IMR-90 (cell line): ENCODE measurements around the gene TES. TPM values are rescaled to one million over a fixed set of nuclear protein-coding genes. Genes with fewer than 3 reads are reported as not detected.

Experiments
- ATAC-seq: fragments of 200-7000 bp; cut with Tn5 transposase; 2 replicates; pipeline ENCODE4 v1.9.1; 2020; ENCODE audit warnings: low read depth, mild to moderate bottlenecking, moderate library complexity
- BruUV-seq: library from RNA; stranded (reverse); fragments of 400-500 nt; replicated peaks from 2 replicates; lab custom pipeline; 2021; lab: Mats Ljungman, UMichigan
- CTCF ChIA-PET: fragments of 300-600 bp; formaldehyde crosslinking; extraction: SDS; loops from one replicate; lab custom pipeline; 2021; ENCODE audit warnings: antibody characterized with exemption; lab: Yijun Ruan, JAX
- POLR2A ChIA-PET: fragments of 300-600 bp; sonication (Branson Sonifier 250); formaldehyde crosslinking; loops from one replicate; lab custom pipeline; 2022; ENCODE audit warnings: antibody characterized with exemption; ENCODE audit not compliant: unreplicated experiment; lab: Charles Lee
- DNase-seq: peaks from one replicate; pipeline ENCODE4 v3.0.0; 2013
- H2AFZ ChIP-seq: replicated peaks from 2 replicates; pipeline ENCODE3; 2013; ENCODE audit warnings: low read length, mild to moderate bottlenecking; ENCODE audit not compliant: poor library complexity
- H2AK5ac ChIP-seq: 2 replicates; pipeline ENCODE4 v1.6.1; 2013; ENCODE audit warnings: low read depth, low read length, inconsistent platforms
- H2AK9ac ChIP-seq: replicated peaks from 2 replicates; pipeline ENCODE3; 2013; ENCODE audit warnings: mild to moderate bottlenecking, low read depth, low read length, moderate library complexity; ENCODE audit not compliant: poor library complexity
- H2BK120ac ChIP-seq: 2 replicates; pipeline ENCODE4 v1.6.1; 2013; ENCODE audit warnings: low read depth, low read length, inconsistent platforms
- H2BK15ac ChIP-seq: 3 replicates; pipeline ENCODE4 v1.6.1; 2013; ENCODE audit warnings: low read depth, low read length, inconsistent platforms
- H2BK20ac ChIP-seq: 2 replicates; pipeline ENCODE4 v1.6.1; 2013; ENCODE audit warnings: low read depth, mild to moderate bottlenecking, inconsistent platforms, low read length, moderate library complexity
- H2BK5ac ChIP-seq: 2 replicates; pipeline ENCODE4 v1.6.1; 2013; ENCODE audit warnings: mild to moderate bottlenecking, low read depth, low read length, inconsistent platforms; ENCODE audit not compliant: poor library complexity, severe bottlenecking
- H3K14ac ChIP-seq: replicated peaks from 2 replicates; pipeline ENCODE4 v1.6.1; 2013; ENCODE audit warnings: low read depth, low read length, inconsistent platforms
- H3K18ac ChIP-seq: 2 replicates; pipeline ENCODE4 v1.6.1; 2013; ENCODE audit warnings: low read depth, low read length, control low read depth
- H3K23ac ChIP-seq: 2 replicates; pipeline ENCODE4 v1.6.1; 2013; ENCODE audit warnings: low read depth, low read length, inconsistent platforms
- H3K27ac ChIP-seq: 2 replicates; pipeline ENCODE4 v1.5.1; 2013; ENCODE audit warnings: mild to moderate bottlenecking, control low read depth, low read length; ENCODE audit not compliant: insufficient read depth
- H3K27me3 ChIP-seq: 2 replicates; pipeline ENCODE4 v1.6.1; 2013; ENCODE audit warnings: low read length; ENCODE audit not compliant: control insufficient read depth, insufficient read depth
- H3K36me3 ChIP-seq: 2 replicates; pipeline ENCODE4 v1.6.1; 2013; ENCODE audit warnings: low read length, mixed read lengths; ENCODE audit not compliant: control insufficient read depth, insufficient read depth
- H3K4ac ChIP-seq: 2 replicates; pipeline ENCODE4 v1.6.1; 2013; ENCODE audit warnings: low read depth, low read length, inconsistent platforms
- H3K4me1 ChIP-seq: 2 replicates; pipeline ENCODE4 v1.6.1; 2013; ENCODE audit warnings: low read length, mixed read lengths; ENCODE audit not compliant: control insufficient read depth, insufficient read depth
- H3K4me2 ChIP-seq: 2 replicates; pipeline ENCODE4 v1.6.1; 2013; ENCODE audit warnings: low read depth, mild to moderate bottlenecking, control low read depth, low read length, moderate library complexity
- H3K4me3 ChIP-seq: 2 replicates; pipeline ENCODE4 v1.5.1; 2013; ENCODE audit warnings: low read depth, mild to moderate bottlenecking, control low read depth, low read length, moderate library complexity; ENCODE audit not compliant: insufficient read depth
- H3K56ac ChIP-seq: 2 replicates; pipeline ENCODE4 v1.6.1; 2013; ENCODE audit warnings: low read length, inconsistent platforms; ENCODE audit not compliant: insufficient read depth; ENCODE audit errors: extremely low read depth
- H3K79me1 ChIP-seq, 2 experiments: 2 replicates each; pipeline ENCODE4 v1.6.1; 2013; ENCODE audit warnings: low read length in 2 of 2, inconsistent platforms in 1 of 2, low read depth in 1 of 2
- H3K9ac ChIP-seq: 2 replicates; pipeline ENCODE4 v1.6.1; 2013; ENCODE audit warnings: low read depth, low read length, control low read depth
- H3K9me1 ChIP-seq: 2 replicates; pipeline ENCODE4 v1.6.1; 2013; ENCODE audit warnings: low read length, inconsistent platforms; ENCODE audit not compliant: insufficient read depth
- H3K9me3 ChIP-seq: 2 replicates; pipeline ENCODE4 v1.6.1; 2013; ENCODE audit warnings: low read length; ENCODE audit not compliant: control insufficient read depth, insufficient read depth
- H4K20me1 ChIP-seq: 2 replicates; pipeline ENCODE4 v1.6.1; 2013; ENCODE audit warnings: low read length, inconsistent platforms; ENCODE audit not compliant: insufficient read depth
- H4K5ac ChIP-seq: 2 replicates; pipeline ENCODE4 v1.6.1; 2013; ENCODE audit warnings: mild to moderate bottlenecking, low read depth, low read length, control low read depth
- H4K8ac ChIP-seq, 2 experiments: 2 replicates each; pipeline ENCODE4 v1.6.1; 2013; ENCODE audit warnings: low read depth in 2 of 2, low read length in 2 of 2, control low read depth in 1 of 2, inconsistent platforms in 1 of 2
- H4K91ac ChIP-seq: 2 replicates; pipeline ENCODE4 v1.6.1; 2013; ENCODE audit warnings: low read depth, low read length, inconsistent platforms; ENCODE audit not compliant: insufficient read depth
- CEBPB ChIP-seq: IDR thresholded peaks from 2 replicates; pipeline ENCODE4 v1.6.1; 2012; ENCODE audit warnings: low read depth, low read length, improper control_type of control experiment
- CHD1 ChIP-seq: IDR thresholded peaks from 2 replicates; pipeline ENCODE4 v1.6.1; 2012; ENCODE audit warnings: low read depth, low read length, improper control_type of control experiment
- FOS ChIP-seq: fragments of 150-350 bp; IDR thresholded peaks from 2 replicates; pipeline ENCODE4 v1.6.1; 2016; ENCODE audit warnings: low read depth, low read length
- MAFK ChIP-seq: IDR thresholded peaks from 2 replicates; pipeline ENCODE4 v1.6.1; 2012; ENCODE audit warnings: low read depth, low read length, improper control_type of control experiment
- MAZ ChIP-seq: IDR thresholded peaks from 2 replicates; pipeline ENCODE4 v1.6.1; 2012; ENCODE audit warnings: low read depth, mild to moderate bottlenecking, low read length, improper control_type of control experiment, moderate library complexity, borderline replicate concordance
- MXI1 ChIP-seq: IDR thresholded peaks from 2 replicates; pipeline ENCODE4 v1.6.1; 2012; ENCODE audit warnings: low read depth, mild to moderate bottlenecking, low read length, moderate library complexity, borderline replicate concordance
- RAD21 ChIP-seq: IDR thresholded peaks from 2 replicates; pipeline ENCODE4 v1.6.1; 2012; ENCODE audit warnings: low read length, improper control_type of control experiment
- RCOR1 ChIP-seq: IDR thresholded peaks from 2 replicates; pipeline ENCODE4 v1.6.1; 2012; ENCODE audit warnings: mild to moderate bottlenecking, low read length, improper control_type of control experiment; ENCODE audit not compliant: insufficient replicate concordance
- RFX5 ChIP-seq: IDR thresholded peaks from 2 replicates; pipeline ENCODE4 v1.8.0; 2012; ENCODE audit warnings: low read depth, mild to moderate bottlenecking, low read length, moderate library complexity
- WGBS, 2 experiments: methylation state at CpG; one replicate each; pipeline versions ENCODE4 v1.1.5 to v1.1.7; 2013; ENCODE audit warnings: missing lambda C conversion rate in 2 of 2; ENCODE audit not compliant: insufficient read length in 1 of 2; ENCODE audit errors: extremely low coverage in 2 of 2; 5-methylcytosine and 5-hydroxymethylcytosine counted together
- dilution Hi-C: fragments of 300-500 bp; cut with HindIII; formaldehyde crosslinking; loops from one replicate; pipeline ENCODE4 v1.14.3; 2018; ENCODE audit warnings: low sequenced_read_pairs; ENCODE audit not compliant: unreplicated experiment
- in situ Hi-C: fragments of 300-500 bp; cut with MboI; formaldehyde crosslinking; loops from 3 replicates; pipeline ENCODE4 v1.14.3; 2019; ENCODE audit warnings: low sequenced_read_pairs, inconsistent platforms, mixed read lengths
- intact Hi-C: fragments of 100-400 bp; cut with micrococcal nuclease; formaldehyde crosslinking; loops from 2 replicates; pipeline ENCODE4 v1.10.0; 2022
- polyA plus RNA-seq, 3 experiments: library from polyadenylated mRNA; depleted of rRNA; stranded (reverse); fragments of >200 nt; gene quantifications; 2 replicates each; pipeline ENCODE4 v1.2.3, GENCODE V29; 2012; ENCODE audit warnings: low replicate concordance in 1 of 3
- total RNA-seq: library from RNA; depleted of rRNA; stranded (reverse); fragments of >200 nt; gene quantifications from 2 replicates; pipeline ENCODE4 v1.2.3, GENCODE V29; 2012

Gene TES
- total and polyA plus RNA-seq, 2 of the 4 experiments (the other 2 are of a cell fraction) = 54.0 to 83.3 TPM

DNA sequence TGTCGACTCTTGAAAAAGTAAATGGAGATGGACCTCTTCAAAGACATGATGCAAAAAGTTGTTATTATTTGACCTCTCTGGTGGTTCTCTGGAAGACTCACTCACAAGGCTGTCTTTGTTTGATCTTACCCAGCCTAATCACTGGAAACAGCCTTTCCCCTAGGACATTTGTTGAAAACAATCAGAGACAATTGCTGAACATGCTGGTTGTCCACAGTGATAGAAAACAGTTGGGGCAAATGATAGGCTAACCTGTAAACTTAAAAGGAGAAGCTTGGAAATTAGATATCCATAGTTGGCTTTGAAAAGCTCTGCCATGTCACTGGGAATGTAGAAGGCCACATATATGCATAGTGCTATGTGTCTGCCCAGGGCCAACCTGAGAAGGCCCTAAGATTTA, 22.9 kb upstream of the TES start:
- H3K27me3 ChIP-seq = no peaks in the 10 kb centered on the region
- H2BK20ac ChIP-seq = no peak overlapping the region
- H3K14ac ChIP-seq = no peak overlapping the region
- no peaks in the 10 kb centered on the region for H4K20me1 ChIP-seq
- no peak overlapping the region for H3K4me3 ChIP-seq
- POLR2A ChIA-PET = no interaction called here
- H3K9me1 ChIP-seq = no peaks in the 10 kb centered on the region
- no peak overlapping the region for H3K27ac ChIP-seq
- no peak overlapping the region for H3K18ac ChIP-seq
- CTCF ChIA-PET = no interaction called here
- no peak overlapping the region for H4K8ac ChIP-seq
- ATAC-seq = no peak
- H3K9me3 ChIP-seq = peaks cover 9% of the 10 kb centered on the region
- no peak overlapping the region for H4K91ac ChIP-seq
- no peak overlapping the region for H3K4ac ChIP-seq
- intact Hi-C loops (no loop called here), in situ Hi-C loops (no loop called here), dilution Hi-C loops (no loop called here)
- H2AK5ac ChIP-seq = no peak overlapping the region
- no peak for TF ChIP-seq FOS
- TF ChIP-seq CEBPB = no peak
- TF ChIP-seq MAZ = no peak
- TF ChIP-seq MXI1 = no peak
- no peak for TF ChIP-seq RFX5
- no peak for TF ChIP-seq RCOR1
- TF ChIP-seq CHD1 = no peak
- TF ChIP-seq MAFK = no peak
- TF ChIP-seq RAD21 = no peak
- H2AFZ ChIP-seq = no peak overlapping the region
- WGBS, 2 experiments = no CpG with 5 or more reads among the region's 1 CpG
- H3K23ac ChIP-seq = no peak overlapping the region
- H2BK120ac ChIP-seq = no peak overlapping the region
- no peak for DNase-seq
- no peak overlapping the region for H2BK15ac ChIP-seq
- no peak overlapping the region for H2BK5ac ChIP-seq
- no peaks in the 10 kb centered on the region for H3K4me1 ChIP-seq
- no peaks in the 10 kb centered on the region for H3K36me3 ChIP-seq
- BruUV-seq = no TSS peak
- no peak overlapping the region for H3K56ac ChIP-seq
- H3K79me1 ChIP-seq = no peaks in the 10 kb centered on the region
- no peak overlapping the region for H4K5ac ChIP-seq
- no peak overlapping the region for H3K4me2 ChIP-seq
- no peak overlapping the region for H3K9ac ChIP-seq
- H2AK9ac ChIP-seq = no peak overlapping the region
